Measurements from ENCODE around the gene CD177.
"Not testable (repeated sequence)": the region's sequence is repeated elsewhere in the genome, so short reads cannot be mapped to it uniquely, and the experiment has no call there.

CD177 gene

GRCh38 chr19:43380771-43381386 lies 27.4 kb downstream of the CD177 start:
- Histone ChIP-seq H3K36me3 (ENCODE audit: control insufficient read depth, insufficient read depth, low read length) (no peaks in the 10 kb centered on the region), H3K9me3 (ENCODE audit: control insufficient read depth, low read length) (no peaks in the 10 kb centered on the region), H3K4me1 (no peaks in the 10 kb centered on the region), H3K4me3 (ENCODE audit: low read depth, low read length) (no peak overlapping the region), H3K79me2 (no peaks in the 10 kb centered on the region), H3K27me3 (ENCODE audit: control insufficient read depth, insufficient read depth, low read length) (no peaks in the 10 kb centered on the region), H3K4me2 (ENCODE audit: low read length) (no peak overlapping the region), H3K9ac (no peak overlapping the region), H3K27ac (no peak overlapping the region), H2AFZ (no peak overlapping the region)
- no peak for TF ChIP-seq CTCF (IDR thresholded peaks at IDR 0.05)

- H3K4me1 ChIP-seq; H3K9me3 ChIP-seq (ENCODE audit: control insufficient read depth, low read length); H3K27me3 ChIP-seq (ENCODE audit: control insufficient read depth, insufficient read depth, low read length); H2AFZ ChIP-seq; H3K27ac ChIP-seq; H3K4me2 ChIP-seq (ENCODE audit: low read length); H3K9ac ChIP-seq; H3K4me3 ChIP-seq (ENCODE audit: low read depth, low read length); H3K36me3 ChIP-seq (ENCODE audit: control insufficient read depth, insufficient read depth, low read length); H3K79me2 ChIP-seq: not testable (repeated sequence)
Observed at GRCh38 chr19:43382586-43383216, 29.2 kb downstream of the CD177 start.

- H3K9me3 ChIP-seq (ENCODE audit: control insufficient read depth, low read length); H3K4me1 ChIP-seq; H3K36me3 ChIP-seq (ENCODE audit: control insufficient read depth, insufficient read depth, low read length); H3K4me2 ChIP-seq (ENCODE audit: low read length); H3K9ac ChIP-seq; H2AFZ ChIP-seq; H3K79me2 ChIP-seq; H3K4me3 ChIP-seq (ENCODE audit: low read depth, low read length); H3K27ac ChIP-seq; H3K27me3 ChIP-seq (ENCODE audit: control insufficient read depth, insufficient read depth, low read length): not testable (repeated sequence)
Observed at GRCh38 chr19:43383254-43383653, 29.8 kb downstream of the CD177 start.

- not testable (repeated sequence) for H3K4me3 ChIP-seq (ENCODE audit: low read depth, low read length); H3K27ac ChIP-seq; H3K79me2 ChIP-seq; H2AFZ ChIP-seq; H3K9me3 ChIP-seq (ENCODE audit: control insufficient read depth, low read length); H3K9ac ChIP-seq; H3K27me3 ChIP-seq (ENCODE audit: control insufficient read depth, insufficient read depth, low read length); H3K4me2 ChIP-seq (ENCODE audit: low read length); H3K4me1 ChIP-seq; H3K36me3 ChIP-seq (ENCODE audit: control insufficient read depth, insufficient read depth, low read length)
Observed at GRCh38 chr19:43383759-43384158, 30.3 kb downstream of the CD177 start.

GRCh38 chr19:43390903-43391551 lies 37.5 kb downstream of the CD177 start:
- not testable (repeated sequence) for H3K4me1 ChIP-seq; H3K9ac ChIP-seq; H3K36me3 ChIP-seq (ENCODE audit: control insufficient read depth, insufficient read depth, low read length); H3K27me3 ChIP-seq (ENCODE audit: control insufficient read depth, insufficient read depth, low read length); H3K79me2 ChIP-seq; H3K4me3 ChIP-seq (ENCODE audit: low read depth, low read length); H2AFZ ChIP-seq; H3K4me2 ChIP-seq (ENCODE audit: low read length); H3K27ac ChIP-seq; H3K9me3 ChIP-seq (ENCODE audit: control insufficient read depth, low read length)

- H3K9ac ChIP-seq; H3K36me3 ChIP-seq (ENCODE audit: control insufficient read depth, insufficient read depth, low read length); H2AFZ ChIP-seq; H3K79me2 ChIP-seq; H3K9me3 ChIP-seq (ENCODE audit: control insufficient read depth, low read length); H3K4me2 ChIP-seq (ENCODE audit: low read length); H3K4me3 ChIP-seq (ENCODE audit: low read depth, low read length); H3K4me1 ChIP-seq; H3K27me3 ChIP-seq (ENCODE audit: control insufficient read depth, insufficient read depth, low read length); H3K27ac ChIP-seq: not testable (repeated sequence)
Observed at GRCh38 chr19:43391552-43391935, 38.1 kb downstream of the CD177 start.

- H3K79me2 ChIP-seq; H3K36me3 ChIP-seq (ENCODE audit: control insufficient read depth, insufficient read depth, low read length); H2AFZ ChIP-seq; H3K4me1 ChIP-seq; H3K4me3 ChIP-seq (ENCODE audit: low read depth, low read length); H3K9ac ChIP-seq; H3K27me3 ChIP-seq (ENCODE audit: control insufficient read depth, insufficient read depth, low read length); H3K4me2 ChIP-seq (ENCODE audit: low read length); H3K9me3 ChIP-seq (ENCODE audit: control insufficient read depth, low read length); H3K27ac ChIP-seq: not testable (repeated sequence)
Observed at GRCh38 chr19:43393501-43393900, 40.0 kb downstream of the CD177 start.

Data from parathyroid adenoma (tissue), 2 donors.